Measurements from ENCODE around the gene ORAI3. TPM values are rescaled to one million over a fixed set of nuclear protein-coding genes. Genes with fewer than 3 reads are reported as not detected.

ORAI3 gene
- total and polyA plus RNA-seq, 2 of the 13 experiments (the other 11 are each of a cell fraction or from before 2014, with no cell fraction given) = 11.4 to 32.0 TPM

GRCh38 chr16:30902029-30902972, 46.6 kb upstream of the ORAI3 start (continued):
- TF ChIP-seq AKNA (CRISPR knock-in tag; IDR thresholded peaks at IDR 0.05; ENCODE audit: borderline replicate concordance) (no peak), ZNF878 (CRISPR knock-in tag; IDR thresholded peaks at IDR 0.05) (no peak), ADNP (CRISPR knock-in tag; IDR thresholded peaks at IDR 0.05) (no peak), PHF8 (CRISPR knock-in tag; IDR thresholded peaks at IDR 0.05) (peak; percentile 65), WIZ (CRISPR knock-in tag; IDR thresholded peaks at IDR 0.05) (no peak), CBX1 (IDR thresholded peaks at IDR 0.05; ENCODE audit: low read depth) (no peak), SP1 (IDR thresholded peaks at IDR 0.05) (no peak), SP1 (CRISPR knock-in tag; IDR thresholded peaks at IDR 0.05) (no peak), ZBTB3 (CRISPR knock-in tag; IDR thresholded peaks at IDR 0.05; ENCODE audit: borderline replicate concordance, low read depth) (no peak), ZBTB4 (CRISPR knock-in tag; IDR thresholded peaks at IDR 0.05; ENCODE audit: borderline replicate concordance) (peak; percentile 24; the same call in 1 of the 2 replicates), ZNF570 (CRISPR knock-in tag; IDR thresholded peaks at IDR 0.05; ENCODE audit: borderline replicate concordance) (no peak), ZNF800 (CRISPR knock-in tag; IDR thresholded peaks at IDR 0.05) (no peak), GABPB1 (CRISPR knock-in tag; IDR thresholded peaks at IDR 0.05) (peak; percentile 65), PLRG1 (conservative IDR thresholded peaks at IDR 0.05) (no peak), LBX2 (CRISPR knock-in tag; IDR thresholded peaks at IDR 0.05; ENCODE audit: borderline replicate concordance) (no peak), ZNF709 (CRISPR knock-in tag; IDR thresholded peaks at IDR 0.05) (no peak), SP140L (CRISPR knock-in tag; IDR thresholded peaks at IDR 0.05; ENCODE audit: borderline replicate concordance) (no peak), ZNF564 (CRISPR knock-in tag; IDR thresholded peaks at IDR 0.05) (no peak; the same call in 1 of the 2 replicates)
